B cell (primary cell): ENCODE results near the gene SENP2.

ENCODE experiments used
- CTCF ChIP-seq: fragments of 200-600 bp; IDR thresholded peaks from one replicate; pipeline ENCODE4 v1.8.0; 2022; ENCODE audit warnings: antibody characterized with exemption, mild to moderate bottlenecking
- EZH2 ChIP-seq: IDR thresholded peaks from 2 replicates; pipeline ENCODE4 v1.6.1; 2012; ENCODE audit warnings: borderline replicate concordance, low read depth, mild to moderate bottlenecking, moderate library complexity, low read length; ENCODE audit not compliant: insufficient read depth, poor library complexity, severe bottlenecking

- TF ChIP-seq CTCF, result no peak
- no peak for TF ChIP-seq EZH2
These were observed 25.4 kb upstream of the SENP2 start for GRCh38 chr3:185560676-185561075.
